K562 (cell line): ENCODE measurements around the gene LYRM1. TPM values are rescaled to one million over a fixed set of nuclear protein-coding genes. Genes with fewer than 3 reads are reported as not detected.

Source experiments
- ARID3A ChIP-seq: IDR thresholded peaks from 2 replicates; pipeline ENCODE4 v1.6.1; 2012; ENCODE audit warnings: low read depth, low read length, improper control_type of control experiment, borderline replicate concordance
- CREM ChIP-seq: IDR thresholded peaks from 2 replicates; pipeline ENCODE4 v1.6.1; 2014; ENCODE audit warnings: antibody characterized with exemption, low read depth
- CTCFL ChIP-seq: IDR thresholded peaks from 2 replicates; pipeline ENCODE4 v1.6.1; 2011; ENCODE audit warnings: borderline replicate concordance, low read depth, mild to moderate bottlenecking, moderate library complexity, low read length; ENCODE audit not compliant: insufficient read depth, poor library complexity, severe bottlenecking
- EP300 ChIP-seq: IDR thresholded peaks from 2 replicates; pipeline ENCODE4 v1.6.1; 2012; ENCODE audit warnings: low read length, improper control_type of control experiment
- ERF ChIP-seq: fragments of 450-650 bp; formaldehyde crosslinking; IDR thresholded peaks from 2 replicates; pipeline ENCODE4 v1.4.0; 2020; ENCODE audit warnings: mild to moderate bottlenecking, mixed read lengths
- FOXA1 ChIP-seq: fragments of 450-650 bp; IDR thresholded peaks from 2 replicates; pipeline ENCODE4 v1.6.1; 2016; ENCODE audit warnings: mild to moderate bottlenecking, borderline replicate concordance
- MCM5 ChIP-seq: fragments of 450-650 bp; IDR thresholded peaks from 2 replicates; pipeline ENCODE4 v1.6.1; 2016; ENCODE audit warnings: low read depth
- MYNN ChIP-seq, 2 experiments: sonication (generic); formaldehyde crosslinking in 1 of 2; IDR thresholded peaks; 2 replicates each; pipeline versions ENCODE4 v1.5.0 to v1.6.1; 2016 to 2020; ENCODE audit warnings: antibody characterized with exemption in 1 of 2, missing genetic modification reagents in 1 of 2
- NFE2 ChIP-seq: IDR thresholded peaks from 2 replicates; pipeline ENCODE4 v1.6.1; 2014; ENCODE audit warnings: antibody characterized with exemption, low read depth
- NR0B1 ChIP-seq: fragments of 450-650 bp; IDR thresholded peaks from one replicate; pipeline ENCODE4 v1.6.1; 2018; ENCODE audit warnings: mild to moderate bottlenecking, moderate library complexity; ENCODE audit not compliant: partially characterized antibody
- POLR2H ChIP-seq: IDR thresholded peaks from 2 replicates; pipeline ENCODE4 v1.6.1; 2016; ENCODE audit warnings: missing genetic modification characterization, low read depth, mild to moderate bottlenecking, control low read depth, missing compliant biosample characterization, moderate library complexity
- PTRF ChIP-seq: fragments of 450-650 bp; IDR thresholded peaks from 2 replicates; pipeline ENCODE4 v1.6.1; 2016; ENCODE audit warnings: mild to moderate bottlenecking, missing genetic modification characterization, missing compliant biosample characterization
- SREBF1 ChIP-seq: fragments of 150-350 bp; IDR thresholded peaks from 2 replicates; pipeline ENCODE4 v1.6.1; 2014; ENCODE audit warnings: antibody characterized with exemption, low read depth, low read length, borderline replicate concordance
- TBP ChIP-seq: optimal IDR thresholded peaks from 2 replicates; pipeline ENCODE3; 2011; ENCODE audit warnings: low read depth, low read length, improper control_type of control experiment
- ZBTB11 ChIP-seq, 3 experiments: fragments of 200-800 bp in 1 of 3; fragments of 250-450 bp in 1 of 3; fragments of 450-650 bp in 1 of 3; sonication (Bioruptor Pico) in 1 of 3; sonication (Bioruptor generic) in 1 of 3; formaldehyde crosslinking in 1 of 3; IDR thresholded peaks; 2 replicates each; pipeline versions ENCODE4 v1.6.1 to v1.8.0; 2016 to 2022; ENCODE audit warnings: mild to moderate bottlenecking in 2 of 3, missing genetic modification characterization in 2 of 3, missing compliant biosample characterization in 1 of 3, moderate library complexity in 1 of 3
- ZFP30 ChIP-seq: fragments of 250-450 bp; sonication (Bioruptor Pico); IDR thresholded peaks from 2 replicates; pipeline ENCODE4 v1.8.0; 2022; ENCODE audit warnings: moderate library complexity, mild to moderate bottlenecking, inconsistent platforms, borderline replicate concordance
- ZFP36 ChIP-seq: fragments of 150-350 bp; IDR thresholded peaks from 2 replicates; pipeline ENCODE4 v1.6.1; 2018; ENCODE audit warnings: low read length, low read depth; ENCODE audit not compliant: partially characterized antibody
- polyA plus RNA-seq, 8 experiments: library from polyadenylated mRNA; depleted of rRNA in 4 of 8; stranded (reverse) in 5 of 8; unstranded in 3 of 8; fragments of >200 nt; fragmentation: Nextera tagmentation in 2 of 8; fragmentation: Illumina TruSeq in 1 of 8; extraction: Ambion mirVana in 2 of 8; extraction: Trizol in 1 of 8; gene quantifications; 2 replicates each; pipeline versions ENCODE4 v1.2.1 to v1.2.3, GENCODE V29; 2011 to 2014; ENCODE audit warnings: inconsistent platforms in 1 of 8, missing spikeins in 1 of 8
- total RNA-seq, 7 experiments: library from RNA; depleted of rRNA in 6 of 7; stranded (reverse); fragments of >200 nt in 6 of 7; fragmentation: Illumina TruSeq in 2 of 7; extraction: Trizol in 2 of 7; gene quantifications; 2 replicates each; pipeline versions ENCODE4 v1.2.1 to v1.2.3, GENCODE V29; 2011 to 2021; ENCODE audit warnings: low replicate concordance in 1 of 7

Gene LYRM1
- total and polyA plus RNA-seq, 9 of the 15 experiments (the other 6 are each of a cell fraction or from before 2014, with no cell fraction given), result 17.5 to 44.1 (median 32.7) TPM

GRCh38 chr16:20910781-20911321, 10.3 kb downstream of the LYRM1 start (continued):
- TF ChIP-seq ARID3A, result peak; percentile 19; the same call in 1 of the 2 replicates
- TF ChIP-seq MYNN (IDR thresholded peaks at IDR 0.05), result no peak
- no peak for TF ChIP-seq MYNN (CRISPR knock-in tag; IDR thresholded peaks at IDR 0.05)
- TF ChIP-seq TBP, result no peak
- no peak for TF ChIP-seq ZFP30 (CRISPR knock-in tag)
- no peak for TF ChIP-seq CTCFL
- TF ChIP-seq SREBF1, result no peak
- TF ChIP-seq NFE2, result peak; percentile 46; the same call in 1 of the 2 replicates
- TF ChIP-seq ERF (CRISPR knock-in tag), result no peak
- no peak for TF ChIP-seq ZFP36
- TF ChIP-seq FOXA1, result no peak
- TF ChIP-seq EP300, result peak; percentile 69
- peak; percentile 72 for TF ChIP-seq POLR2H (tag)
- no peak for TF ChIP-seq NR0B1
- no peak for TF ChIP-seq ZBTB11 (CRISPR knock-in tag; IDR thresholded peaks at IDR 0.05)
- TF ChIP-seq PTRF, result no peak
- TF ChIP-seq MCM5, result no peak
- TF ChIP-seq CREM, result peak; percentile 17; the same call in 1 of the 2 replicates
